MM.1S (cell line): ENCODE results near the gene FGGY.

Source experiments
- EZH2 ChIP-seq: fragments of 300-600 bp; sonication (generic); optimal IDR thresholded peaks from 2 replicates; pipeline ENCODE3; 2017; ENCODE audit warnings: low read depth, mild to moderate bottlenecking, antibody characterized with exemption, low read length, mixed read lengths
- EZH2phosphoT487 ChIP-seq: fragments of 300-600 bp; sonication (generic); IDR thresholded peaks from 2 replicates; pipeline ENCODE4 v1.6.1; 2018; ENCODE audit warnings: antibody characterized with exemption, low read length
- TF ChIP-seq, protein P1 (sequence below): fragments of 300-600 bp; sonication (generic); IDR thresholded peaks from 2 replicates; pipeline ENCODE4 v1.5.1; 2016; ENCODE audit warnings: antibody characterized with exemption, low read length, mixed read lengths

GRCh38 chr1:59761443-59761842 is 464.5 kb downstream of the FGGY start:
- TF ChIP-seq, protein P1, sequence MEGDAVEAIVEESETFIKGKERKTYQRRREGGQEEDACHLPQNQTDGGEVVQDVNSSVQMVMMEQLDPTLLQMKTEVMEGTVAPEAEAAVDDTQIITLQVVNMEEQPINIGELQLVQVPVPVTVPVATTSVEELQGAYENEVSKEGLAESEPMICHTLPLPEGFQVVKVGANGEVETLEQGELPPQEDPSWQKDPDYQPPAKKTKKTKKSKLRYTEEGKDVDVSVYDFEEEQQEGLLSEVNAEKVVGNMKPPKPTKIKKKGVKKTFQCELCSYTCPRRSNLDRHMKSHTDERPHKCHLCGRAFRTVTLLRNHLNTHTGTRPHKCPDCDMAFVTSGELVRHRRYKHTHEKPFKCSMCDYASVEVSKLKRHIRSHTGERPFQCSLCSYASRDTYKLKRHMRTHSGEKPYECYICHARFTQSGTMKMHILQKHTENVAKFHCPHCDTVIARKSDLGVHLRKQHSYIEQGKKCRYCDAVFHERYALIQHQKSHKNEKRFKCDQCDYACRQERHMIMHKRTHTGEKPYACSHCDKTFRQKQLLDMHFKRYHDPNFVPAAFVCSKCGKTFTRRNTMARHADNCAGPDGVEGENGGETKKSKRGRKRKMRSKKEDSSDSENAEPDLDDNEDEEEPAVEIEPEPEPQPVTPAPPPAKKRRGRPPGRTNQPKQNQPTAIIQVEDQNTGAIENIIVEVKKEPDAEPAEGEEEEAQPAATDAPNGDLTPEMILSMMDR, result no peak
- TF ChIP-seq EZH2 (no peak), EZH2phosphoT487 (no peak)
